T-helper 2 cell (primary cell): ENCODE measurements around the gene DACH1.

ENCODE experiments used
- DNase-seq, 5 experiments: peaks; one replicate each; pipeline versions ENCODE4 v3.0.0 to v3.0.0-alpha.2; 2012 to 2022

DACH1 gene

GRCh38 chr13:71773531-71773930 lies 93.5 kb downstream of the DACH1 start:
- no peak for DNase-seq

GRCh38 chr13:71772361-71772760 lies 94.6 kb downstream of the DACH1 start:
- DNase-seq: no peak

- no peak for DNase-seq
Observed at GRCh38 chr13:71771144-71771543, 95.9 kb downstream of the DACH1 start.

- DNase-seq: no peak
Observed at GRCh38 chr13:71770710-71771109, 96.3 kb downstream of the DACH1 start.

- DNase-seq: no peak
Observed at GRCh38 chr13:71768881-71769280, 98.1 kb downstream of the DACH1 start.

- DNase-seq: no peak
Observed at GRCh38 chr13:71759651-71760511, 107.1 kb downstream of the DACH1 start.

GRCh38 chr13:71758828-71759227 lies 108.2 kb downstream of the DACH1 start:
- DNase-seq: no peak

- DNase-seq: no peak
Observed at GRCh38 chr13:71754407-71754974, 112.5 kb downstream of the DACH1 start.

- no peak for DNase-seq
Observed at GRCh38 chr13:71752775-71753513, 114.1 kb downstream of the DACH1 start.

GRCh38 chr13:71751073-71751472 lies 115.9 kb downstream of the DACH1 start:
- no peak for DNase-seq

- no peak for DNase-seq
Observed at GRCh38 chr13:71730267-71730666, 136.7 kb downstream of the DACH1 start.

GRCh38 chr13:71729441-71729840 lies 137.6 kb downstream of the DACH1 start:
- DNase-seq: no peak

- DNase-seq: no peak
Observed at GRCh38 chr13:71727662-71728061, 139.3 kb downstream of the DACH1 start.

GRCh38 chr13:71727042-71727441 lies 140.0 kb downstream of the DACH1 start:
- DNase-seq: no peak

- DNase-seq: no peak
Observed at GRCh38 chr13:71722206-71722605, 144.8 kb downstream of the DACH1 start.

- DNase-seq: no peak
Observed at GRCh38 chr13:71721104-71721503, 145.9 kb downstream of the DACH1 start.

- no peak for DNase-seq
Observed at GRCh38 chr13:71718931-71719330, 148.1 kb downstream of the DACH1 start.

GRCh38 chr13:71714802-71715375 lies 152.1 kb downstream of the DACH1 start:
- DNase-seq: no peak

GRCh38 chr13:71712988-71713653 lies 153.9 kb downstream of the DACH1 start:
- DNase-seq: no peak

- no peak for DNase-seq
Observed at GRCh38 chr13:71704656-71705055, 162.3 kb downstream of the DACH1 start.

- DNase-seq: no peak
Observed at GRCh38 chr13:71703138-71703537, 163.9 kb downstream of the DACH1 start.

GRCh38 chr13:71702253-71702652 lies 164.8 kb downstream of the DACH1 start:
- DNase-seq: no peak

- no peak for DNase-seq
Observed at GRCh38 chr13:71701741-71702140, 165.3 kb downstream of the DACH1 start.
